ENCODE data around the gene RABGGTA. TPM values are rescaled to one million over a fixed set of nuclear protein-coding genes. Genes with fewer than 3 reads are reported as not detected.

The RABGGTA gene
- total and polyA plus RNA-seq, 4 donors: 17.1 to 40.0 (median 22.6) TPM

DNA sequence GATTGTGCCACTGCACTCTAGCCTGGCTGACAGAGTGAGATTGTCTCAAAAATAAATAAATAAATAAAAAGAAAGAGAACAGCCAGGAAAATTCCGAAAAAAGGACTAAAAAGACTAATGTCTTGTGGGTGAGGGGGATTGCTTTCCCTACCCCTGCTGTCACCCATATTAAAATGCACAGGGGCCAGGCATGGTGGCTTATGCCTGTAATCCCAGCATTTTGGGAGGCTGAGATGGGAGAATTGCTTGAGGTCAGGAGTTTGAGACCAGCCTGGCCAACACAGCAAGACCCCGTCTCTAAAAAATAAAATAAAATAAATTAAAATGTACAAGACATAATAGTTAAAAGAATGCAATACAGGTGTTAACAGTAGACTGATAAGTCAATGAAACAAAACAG, 22.1 kb upstream of the RABGGTA start:
- no peak for ATAC-seq (ENCODE audit: low FRiP score)
- H3K4me3 ChIP-seq (ENCODE audit: low read length in 2 of 2): no peak overlapping the region
- no peaks in the 10 kb centered on the region for H3K4me1 ChIP-seq (ENCODE audit: control insufficient read depth in 1 of 2, insufficient read depth in 2 of 2, low read length in 2 of 2)
- no peaks in the 10 kb centered on the region for H3K9me3 ChIP-seq (ENCODE audit: control insufficient read depth, low read length)
- intact Hi-C loops (cut with DNase I): no loop called here
- peaks cover 0 to 6% of the 10 kb centered on the region in 2 donors for H3K36me3 ChIP-seq (ENCODE audit: control insufficient read depth in 1 of 2, insufficient read depth in 2 of 2, low read length in 1 of 2)
- WGBS, 2 donors: 92 to 93% methylated on average over 2 of the region's 2 CpGs
- DNase-seq: no peak
- no peaks in the 10 kb centered on the region for H3K27me3 ChIP-seq (ENCODE audit: control insufficient read depth in 1 of 2, insufficient read depth in 2 of 2, low read length in 1 of 2)
- H3K27ac ChIP-seq (ENCODE audit: low read depth in 1 of 2, low read length in 2 of 2): no peak overlapping the region

GRCh38 chr14:24292118-24292807, 20.9 kb upstream of the RABGGTA start:
- no peaks in the 10 kb centered on the region for H3K27me3 ChIP-seq (ENCODE audit: control insufficient read depth in 1 of 2, insufficient read depth in 2 of 2, low read length in 1 of 2)
- ATAC-seq (ENCODE audit: low FRiP score) (no peak), DNase-seq (no peak)
- peaks cover 0 to 6% of the 10 kb centered on the region in 2 donors for H3K36me3 ChIP-seq (ENCODE audit: control insufficient read depth in 1 of 2, insufficient read depth in 2 of 2, low read length in 1 of 2)
- intact Hi-C loops (cut with DNase I): no loop called here
- 93 to 95% methylated on average over 11 of the region's 11 CpGs for WGBS, 2 donors
- no peak overlapping the region for H3K27ac ChIP-seq (ENCODE audit: low read depth in 1 of 2, low read length in 2 of 2)
- H3K4me1 ChIP-seq (ENCODE audit: control insufficient read depth in 1 of 2, insufficient read depth in 2 of 2, low read length in 2 of 2): no peaks in the 10 kb centered on the region
- no peak overlapping the region for H3K4me3 ChIP-seq (ENCODE audit: low read length in 2 of 2)
- no peaks in the 10 kb centered on the region for H3K9me3 ChIP-seq (ENCODE audit: control insufficient read depth, low read length)

DNA sequence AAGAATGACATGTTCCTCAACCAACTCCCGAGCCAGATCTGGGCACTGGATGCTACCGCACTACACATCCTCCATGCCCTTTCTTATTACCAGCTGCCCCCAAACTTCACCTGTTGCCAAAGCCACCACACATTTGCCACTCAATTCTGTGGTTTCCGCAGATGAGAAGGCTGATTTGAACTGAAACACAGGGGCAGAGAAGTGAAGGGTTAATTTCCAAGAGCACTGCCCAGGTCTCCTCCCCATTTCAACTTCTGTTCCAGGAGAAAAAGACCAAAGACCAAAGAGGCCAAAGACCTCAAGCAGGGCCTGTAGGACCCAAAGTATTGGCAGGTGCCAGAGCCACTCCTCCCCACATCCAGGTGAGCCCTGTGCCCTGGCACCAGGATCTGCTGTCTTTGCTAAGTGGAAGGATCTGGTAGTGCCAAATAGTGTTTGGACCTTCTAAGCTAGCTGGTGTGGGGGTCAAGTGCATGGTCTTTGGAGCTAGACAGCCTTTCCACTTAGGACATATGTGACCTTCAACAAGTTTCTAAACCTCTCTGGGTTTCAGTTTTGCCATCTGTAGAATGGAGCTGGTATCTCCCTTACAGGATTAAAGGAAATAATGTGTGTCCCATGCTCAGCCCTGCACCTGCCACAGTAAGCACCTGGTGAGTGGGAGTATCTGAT, 20.2 kb upstream of the RABGGTA start:
- no peak for DNase-seq
- no peaks in the 10 kb centered on the region for H3K4me1 ChIP-seq (ENCODE audit: control insufficient read depth in 1 of 2, insufficient read depth in 2 of 2, low read length in 2 of 2)
- 91% methylated on average over 3 of the region's 3 CpGs for WGBS, 2 donors
- intact Hi-C loops (cut with DNase I): no loop called here
- no peak for ATAC-seq (ENCODE audit: low FRiP score)
- H3K4me3 ChIP-seq (ENCODE audit: low read length in 2 of 2): no peak overlapping the region
- peaks cover 0 to 6% of the 10 kb centered on the region in 2 donors for H3K36me3 ChIP-seq (ENCODE audit: control insufficient read depth in 1 of 2, insufficient read depth in 2 of 2, low read length in 1 of 2)
- no peak overlapping the region for H3K27ac ChIP-seq (ENCODE audit: low read depth in 1 of 2, low read length in 2 of 2)
- no peaks in the 10 kb centered on the region for H3K9me3 ChIP-seq (ENCODE audit: control insufficient read depth, low read length)
- H3K27me3 ChIP-seq (ENCODE audit: control insufficient read depth in 1 of 2, insufficient read depth in 2 of 2, low read length in 1 of 2): no peaks in the 10 kb centered on the region

DNA sequence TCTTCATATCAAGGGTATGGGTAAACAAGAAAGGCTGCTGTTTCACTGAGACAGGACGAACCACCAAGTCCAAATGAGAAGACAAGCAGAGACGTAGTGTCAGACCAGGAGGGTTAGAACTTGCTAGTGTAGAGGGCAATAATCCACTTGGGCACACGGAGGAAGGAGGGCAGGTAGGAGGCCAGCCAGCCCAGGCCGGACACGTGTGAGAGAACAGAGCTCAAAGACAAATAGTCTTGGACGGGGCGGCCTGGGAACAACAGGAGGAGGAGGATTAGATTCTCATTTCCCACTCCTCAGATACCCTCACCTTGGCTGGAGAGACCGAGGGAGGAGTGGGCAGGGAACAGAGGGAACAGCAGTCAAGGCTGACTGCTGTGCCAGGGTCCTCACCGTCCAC, 19.3 kb upstream of the RABGGTA start:
- no peaks in the 10 kb centered on the region for H3K9me3 ChIP-seq (ENCODE audit: control insufficient read depth, low read length)
- 83 to 89% methylated on average over 9 of the region's 9 CpGs for WGBS, 2 donors
- DNase-seq (no peak), ATAC-seq (ENCODE audit: low FRiP score) (no peak)
- no peak overlapping the region for H3K4me3 ChIP-seq (ENCODE audit: low read length in 2 of 2)
- intact Hi-C loops (cut with DNase I): no loop called here
- H3K27ac ChIP-seq (ENCODE audit: low read depth in 1 of 2, low read length in 2 of 2): no peak overlapping the region
- H3K27me3 ChIP-seq (ENCODE audit: control insufficient read depth in 1 of 2, insufficient read depth in 2 of 2, low read length in 1 of 2): no peaks in the 10 kb centered on the region
- H3K36me3 ChIP-seq (ENCODE audit: control insufficient read depth in 1 of 2, insufficient read depth in 2 of 2, low read length in 1 of 2): peaks cover 0 to 6% of the 10 kb centered on the region in 2 donors
- no peaks in the 10 kb centered on the region for H3K4me1 ChIP-seq (ENCODE audit: control insufficient read depth in 1 of 2, insufficient read depth in 2 of 2, low read length in 2 of 2)

DNA sequence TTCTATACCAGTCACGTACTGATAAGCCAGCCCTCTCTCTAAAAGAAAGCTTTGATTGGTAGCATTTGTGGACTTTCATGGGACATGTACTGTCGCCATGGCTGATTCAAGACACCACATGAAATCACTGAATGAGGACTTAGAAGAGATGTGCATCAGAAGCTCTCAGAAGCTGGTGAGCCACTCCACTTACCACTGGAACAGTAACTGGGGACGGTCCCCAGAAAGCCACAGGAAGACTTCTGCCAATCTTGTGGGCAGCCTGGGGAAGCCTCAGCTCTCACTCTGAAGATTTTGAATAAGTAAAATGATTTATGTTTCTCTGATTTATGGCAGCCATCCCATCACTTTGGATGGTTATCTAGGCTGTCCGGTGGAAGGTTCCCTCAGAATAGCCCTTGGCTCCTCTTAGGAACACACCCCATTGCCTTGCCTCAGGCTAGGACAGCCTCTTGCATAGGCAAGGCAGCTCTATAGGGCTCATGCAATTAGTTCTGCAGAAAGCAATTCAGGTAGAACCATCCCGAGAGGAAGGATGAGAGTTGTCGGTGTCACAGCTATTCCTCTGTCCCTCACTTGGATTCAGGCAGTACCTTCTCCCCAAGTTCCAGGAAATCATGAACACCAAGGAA, 18.4 kb upstream of the RABGGTA start:
- no peak for DNase-seq
- H3K27me3 ChIP-seq (ENCODE audit: control insufficient read depth in 1 of 2, insufficient read depth in 2 of 2, low read length in 1 of 2): no peaks in the 10 kb centered on the region
- H3K4me1 ChIP-seq (ENCODE audit: control insufficient read depth in 1 of 2, insufficient read depth in 2 of 2, low read length in 2 of 2): no peaks in the 10 kb centered on the region
- no peak overlapping the region for H3K27ac ChIP-seq (ENCODE audit: low read depth in 1 of 2, low read length in 2 of 2)
- intact Hi-C loops (cut with DNase I): no loop called here
- H3K4me3 ChIP-seq (ENCODE audit: low read length in 2 of 2): no peak overlapping the region
- WGBS, 2 donors: 76 to 86% methylated on average over 6 of the region's 6 CpGs
- H3K36me3 ChIP-seq (ENCODE audit: control insufficient read depth in 1 of 2, insufficient read depth in 2 of 2, low read length in 1 of 2): peaks cover 0 to 6% of the 10 kb centered on the region in 2 donors
- no peak for ATAC-seq (ENCODE audit: low FRiP score)
- H3K9me3 ChIP-seq (ENCODE audit: control insufficient read depth, low read length): no peaks in the 10 kb centered on the region

DNA sequence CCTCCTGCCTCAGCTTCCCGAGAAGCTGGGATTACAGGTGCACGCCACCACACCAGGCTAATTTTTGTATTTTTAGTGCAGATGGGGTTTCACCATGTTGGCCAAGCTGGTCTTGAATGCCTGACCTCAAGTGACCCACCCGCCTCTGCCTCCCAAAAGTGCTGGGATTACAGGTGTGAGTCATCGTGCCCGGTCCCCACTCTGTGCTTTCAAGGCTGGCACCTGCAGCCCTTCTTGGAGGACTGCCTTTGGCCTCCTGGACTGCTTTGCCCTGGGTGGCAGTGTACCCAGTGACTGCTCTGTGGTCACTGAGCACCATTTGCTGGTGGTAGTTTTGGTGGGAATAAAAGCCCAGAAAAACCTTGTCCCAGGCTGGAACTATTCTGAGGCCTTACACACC, 15.6 kb upstream of the RABGGTA start:
- Histone ChIP-seq H3K9me3 (ENCODE audit: control insufficient read depth, low read length) (no peaks in the 10 kb centered on the region), H3K4me1 (ENCODE audit: control insufficient read depth in 1 of 2, insufficient read depth in 2 of 2, low read length in 2 of 2) (no peaks in the 10 kb centered on the region), H3K27me3 (ENCODE audit: control insufficient read depth in 1 of 2, insufficient read depth in 2 of 2, low read length in 1 of 2) (no peaks in the 10 kb centered on the region), H3K4me3 (ENCODE audit: low read length in 2 of 2) (no peak overlapping the region), H3K36me3 (ENCODE audit: control insufficient read depth in 1 of 2, insufficient read depth in 2 of 2, low read length in 1 of 2) (peaks cover 0 to 6% of the 10 kb centered on the region in 2 donors), H3K27ac (ENCODE audit: low read depth in 1 of 2, low read length in 2 of 2) (no peak overlapping the region)
- DNase-seq: no peak
- WGBS, 2 donors: 89 to 98% methylated on average over 5 of the region's 5 CpGs
- intact Hi-C loops (cut with DNase I): no loop called here
- ATAC-seq (ENCODE audit: low FRiP score): no peak

- no peaks in the 10 kb centered on the region for H3K4me1 ChIP-seq (ENCODE audit: control insufficient read depth in 1 of 2, insufficient read depth in 2 of 2, low read length in 2 of 2)
- peaks cover 0 to 4% of the 10 kb centered on the region in 2 donors for H3K36me3 ChIP-seq (ENCODE audit: control insufficient read depth in 1 of 2, insufficient read depth in 2 of 2, low read length in 1 of 2)
- no peak overlapping the region for H3K27ac ChIP-seq (ENCODE audit: low read depth in 1 of 2, low read length in 2 of 2)
- H3K9me3 ChIP-seq (ENCODE audit: control insufficient read depth, low read length): no peaks in the 10 kb centered on the region
- H3K4me3 ChIP-seq (ENCODE audit: low read length in 2 of 2): no peak overlapping the region
- ATAC-seq (ENCODE audit: low FRiP score): no peak
- 76 to 77% methylated on average over 4 of the region's 4 CpGs for WGBS, 2 donors
- intact Hi-C loops (cut with DNase I): no loop called here
- H3K27me3 ChIP-seq (ENCODE audit: control insufficient read depth in 1 of 2, insufficient read depth in 2 of 2, low read length in 1 of 2): no peaks in the 10 kb centered on the region
- DNase-seq: no peak
These were observed 14.0 kb upstream of the RABGGTA start for GRCh38 chr14:24285351-24285750.

DNA sequence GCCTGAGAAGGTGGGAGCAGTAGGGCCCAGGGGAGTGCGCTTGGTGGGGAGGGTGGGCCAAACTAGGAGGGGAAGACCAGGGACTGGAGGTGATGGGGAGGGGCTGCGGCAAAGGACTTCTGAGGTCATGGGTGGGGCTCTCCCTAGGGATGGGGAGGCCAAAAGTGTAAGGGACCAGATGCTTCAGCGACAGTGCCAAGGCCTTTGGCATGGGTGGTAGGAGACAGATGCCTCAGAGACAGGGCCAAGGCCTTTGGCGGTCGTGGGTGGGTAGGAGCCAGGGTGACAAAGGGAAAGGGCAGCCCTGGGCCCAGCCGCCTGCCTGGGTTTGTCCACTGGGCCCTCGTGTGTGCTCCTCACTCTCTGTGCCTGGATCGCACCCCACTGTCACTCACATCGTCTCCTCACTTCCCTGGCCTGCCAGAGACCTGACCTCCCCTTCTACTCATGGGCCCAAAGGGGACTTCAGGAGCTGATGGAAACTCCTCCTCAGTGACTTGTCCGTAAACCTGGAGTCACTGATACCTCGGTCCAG, 13.2 kb upstream of the RABGGTA start:
- H3K4me3 ChIP-seq (ENCODE audit: low read length in 2 of 2): no peak overlapping the region
- H3K27ac ChIP-seq (ENCODE audit: low read depth in 1 of 2, low read length in 2 of 2): no peak overlapping the region
- intact Hi-C loops (cut with DNase I): no loop called here
- no peak for DNase-seq
- no peak for ATAC-seq (ENCODE audit: low FRiP score)
- no peaks in the 10 kb centered on the region for H3K27me3 ChIP-seq (ENCODE audit: control insufficient read depth in 1 of 2, insufficient read depth in 2 of 2, low read length in 1 of 2)
- no peaks in the 10 kb centered on the region for H3K4me1 ChIP-seq (ENCODE audit: control insufficient read depth in 1 of 2, insufficient read depth in 2 of 2, low read length in 2 of 2)
- WGBS, 2 donors: 76 to 82% methylated on average over 11 of the region's 11 CpGs
- H3K36me3 ChIP-seq (ENCODE audit: control insufficient read depth in 1 of 2, insufficient read depth in 2 of 2, low read length in 1 of 2): no peaks in the 10 kb centered on the region
- H3K9me3 ChIP-seq (ENCODE audit: control insufficient read depth, low read length): no peaks in the 10 kb centered on the region
